SK-N-SH treated with all-trans-retinoic acid at 6 μM for 48 hours (cell line): ENCODE data around the gene GRAMD2A.

Source experiments
- ATAC-seq: fragments of 200-7000 bp; cut with Tn5 transposase; 3 replicates; pipeline ENCODE4 v1.9.1; 2020; ENCODE audit warnings: mild to moderate bottlenecking, moderate library complexity
- ARNTL ChIP-seq: fragments of 450-650 bp; formaldehyde crosslinking; IDR thresholded peaks from 2 replicates; pipeline ENCODE4 v1.5.0; 2020; ENCODE audit warnings: low read depth, mild to moderate bottlenecking, moderate library complexity, borderline replicate concordance
- BACH2 ChIP-seq: fragments of 250-450 bp; sonication (Bioruptor Pico); IDR thresholded peaks from 2 replicates; pipeline ENCODE4 v1.9.0; 2021; ENCODE audit warnings: mild to moderate bottlenecking, borderline replicate concordance
- CSDC2 ChIP-seq: fragments of 250-450 bp; sonication (Bioruptor Pico); IDR thresholded peaks from 2 replicates; pipeline ENCODE4 v1.5.0; 2020; ENCODE audit warnings: mild to moderate bottlenecking, moderate library complexity
- CSRNP3 ChIP-seq: fragments of 250-450 bp; sonication (Bioruptor Pico); IDR thresholded peaks from 2 replicates; pipeline ENCODE4 v1.5.1; 2021; ENCODE audit warnings: mild to moderate bottlenecking, moderate library complexity
- ESRRG ChIP-seq: fragments of 250-450 bp; sonication (Bioruptor Pico); IDR thresholded peaks from 2 replicates; pipeline ENCODE4 v1.6.1; 2021; ENCODE audit warnings: mild to moderate bottlenecking
- GLIS3 ChIP-seq: fragments of 250-450 bp; sonication (Bioruptor Pico); IDR thresholded peaks from 2 replicates; pipeline ENCODE4 v1.5.0; 2020; ENCODE audit warnings: mild to moderate bottlenecking, moderate library complexity
- ISL1 ChIP-seq: fragments of 250-450 bp; sonication (Bioruptor Pico); IDR thresholded peaks from 2 replicates; pipeline ENCODE4 v2.1.2; 2022; ENCODE audit warnings: mild to moderate bottlenecking, moderate library complexity
- OSR1 ChIP-seq: fragments of 250-450 bp; sonication (Bioruptor Pico); IDR thresholded peaks from 2 replicates; pipeline ENCODE4 v1.8.0; 2022; ENCODE audit warnings: moderate library complexity, mild to moderate bottlenecking, inconsistent platforms
- PATZ1 ChIP-seq: fragments of 250-450 bp; sonication (Bioruptor Pico); IDR thresholded peaks from 2 replicates; pipeline ENCODE4 v1.8.0; 2020; ENCODE audit warnings: mild to moderate bottlenecking, moderate library complexity, borderline replicate concordance
- PPARA ChIP-seq: fragments of 250-450 bp; sonication (Bioruptor Pico); IDR thresholded peaks from 2 replicates; pipeline ENCODE4 v1.5.0; 2020; ENCODE audit warnings: mild to moderate bottlenecking, borderline replicate concordance
- RARB ChIP-seq: fragments of 250-450 bp; sonication (Bioruptor Pico); IDR thresholded peaks from 2 replicates; pipeline ENCODE4 v1.8.0; 2021; ENCODE audit warnings: mild to moderate bottlenecking, moderate library complexity
- TCF4 ChIP-seq: fragments of 250-450 bp; sonication (Bioruptor Pico); IDR thresholded peaks from 2 replicates; pipeline ENCODE4 v1.8.0; 2021; ENCODE audit warnings: mild to moderate bottlenecking, moderate library complexity, borderline replicate concordance
- ZC3H10 ChIP-seq: fragments of 250-450 bp; sonication (Bioruptor Pico); IDR thresholded peaks from 2 replicates; pipeline ENCODE4 v1.5.1; 2021; ENCODE audit warnings: mild to moderate bottlenecking, moderate library complexity
- ZFP3 ChIP-seq: fragments of 250-450 bp; sonication (Bioruptor Pico); IDR thresholded peaks from 2 replicates; pipeline ENCODE4 v1.5.0; 2020; ENCODE audit warnings: mild to moderate bottlenecking, moderate library complexity
- ZNF565 ChIP-seq: fragments of 450-650 bp; formaldehyde crosslinking; conservative IDR thresholded peaks from 2 replicates; pipeline ENCODE4 v1.5.0; 2020; ENCODE audit warnings: low read depth, mild to moderate bottlenecking, moderate library complexity
- ZNF70 ChIP-seq: fragments of 450-650 bp; formaldehyde crosslinking; IDR thresholded peaks from 2 replicates; pipeline ENCODE4 v1.5.0; 2020; ENCODE audit warnings: mild to moderate bottlenecking, moderate library complexity
- TF ChIP-seq, protein P1 (sequence below): fragments of 250-450 bp; sonication (Bioruptor Pico); IDR thresholded peaks from 2 replicates; pipeline ENCODE4 v1.5.1; 2020; ENCODE audit warnings: low read depth, mild to moderate bottlenecking, moderate library complexity
- TF ChIP-seq, protein P2 (sequence below): fragments of 250-450 bp; sonication (Bioruptor Pico); IDR thresholded peaks from 2 replicates; pipeline ENCODE4 v1.8.0; 2021; ENCODE audit warnings: low read depth, mild to moderate bottlenecking, moderate library complexity, borderline replicate concordance
- TF ChIP-seq, protein P3 (sequence below): fragments of 250-450 bp; sonication (Bioruptor Pico); IDR thresholded peaks from 2 replicates; pipeline ENCODE4 v1.5.0; 2020; ENCODE audit warnings: mild to moderate bottlenecking, moderate library complexity

The GRAMD2A gene

GRCh38 chr15:72203507-72203837, 5.9 kb upstream of the GRAMD2A start:
- peak; percentile 82 for ATAC-seq
- TF ChIP-seq ARNTL (CRISPR knock-in tag) (no peak), GLIS3 (CRISPR knock-in tag) (no peak), OSR1 (CRISPR knock-in tag) (no peak), PATZ1 (CRISPR knock-in tag) (no peak), RARB (CRISPR knock-in tag) (no peak), ZFP3 (CRISPR knock-in tag) (0 out of 2 replicates have a peak, but pooled peaks have one; percentile 55), ZNF565 (CRISPR knock-in tag) (no peak), ZC3H10 (CRISPR knock-in tag) (no peak), TCF4 (CRISPR knock-in tag) (no peak), CSRNP3 (CRISPR knock-in tag) (no peak), PPARA (no peak), BACH2 (no peak), ESRRG (no peak), CSDC2 (CRISPR knock-in tag) (no peak)
- TF ChIP-seq, protein P1, sequence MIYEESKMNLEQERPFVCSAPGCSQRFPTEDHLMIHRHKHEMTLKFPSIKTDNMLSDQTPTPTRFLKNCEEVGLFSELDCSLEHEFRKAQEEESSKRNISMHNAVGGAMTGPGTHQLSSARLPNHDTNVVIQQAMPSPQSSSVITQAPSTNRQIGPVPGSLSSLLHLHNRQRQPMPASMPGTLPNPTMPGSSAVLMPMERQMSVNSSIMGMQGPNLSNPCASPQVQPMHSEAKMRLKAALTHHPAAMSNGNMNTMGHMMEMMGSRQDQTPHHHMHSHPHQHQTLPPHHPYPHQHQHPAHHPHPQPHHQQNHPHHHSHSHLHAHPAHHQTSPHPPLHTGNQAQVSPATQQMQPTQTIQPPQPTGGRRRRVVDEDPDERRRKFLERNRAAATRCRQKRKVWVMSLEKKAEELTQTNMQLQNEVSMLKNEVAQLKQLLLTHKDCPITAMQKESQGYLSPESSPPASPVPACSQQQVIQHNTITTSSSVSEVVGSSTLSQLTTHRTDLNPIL (CRISPR knock-in tag): no peak
- TF ChIP-seq, protein P2, sequence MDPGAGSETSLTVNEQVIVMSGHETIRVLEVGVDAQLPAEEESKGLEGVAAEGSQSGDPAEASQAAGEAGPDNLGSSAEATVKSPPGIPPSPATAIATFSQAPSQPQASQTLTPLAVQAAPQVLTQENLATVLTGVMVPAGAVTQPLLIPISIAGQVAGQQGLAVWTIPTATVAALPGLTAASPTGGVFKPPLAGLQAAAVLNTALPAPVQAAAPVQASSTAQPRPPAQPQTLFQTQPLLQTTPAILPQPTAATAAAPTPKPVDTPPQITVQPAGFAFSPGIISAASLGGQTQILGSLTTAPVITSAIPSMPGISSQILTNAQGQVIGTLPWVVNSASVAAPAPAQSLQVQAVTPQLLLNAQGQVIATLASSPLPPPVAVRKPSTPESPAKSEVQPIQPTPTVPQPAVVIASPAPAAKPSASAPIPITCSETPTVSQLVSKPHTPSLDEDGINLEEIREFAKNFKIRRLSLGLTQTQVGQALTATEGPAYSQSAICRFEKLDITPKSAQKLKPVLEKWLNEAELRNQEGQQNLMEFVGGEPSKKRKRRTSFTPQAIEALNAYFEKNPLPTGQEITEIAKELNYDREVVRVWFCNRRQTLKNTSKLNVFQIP (CRISPR knock-in tag): no peak
- TF ChIP-seq, protein P3, sequence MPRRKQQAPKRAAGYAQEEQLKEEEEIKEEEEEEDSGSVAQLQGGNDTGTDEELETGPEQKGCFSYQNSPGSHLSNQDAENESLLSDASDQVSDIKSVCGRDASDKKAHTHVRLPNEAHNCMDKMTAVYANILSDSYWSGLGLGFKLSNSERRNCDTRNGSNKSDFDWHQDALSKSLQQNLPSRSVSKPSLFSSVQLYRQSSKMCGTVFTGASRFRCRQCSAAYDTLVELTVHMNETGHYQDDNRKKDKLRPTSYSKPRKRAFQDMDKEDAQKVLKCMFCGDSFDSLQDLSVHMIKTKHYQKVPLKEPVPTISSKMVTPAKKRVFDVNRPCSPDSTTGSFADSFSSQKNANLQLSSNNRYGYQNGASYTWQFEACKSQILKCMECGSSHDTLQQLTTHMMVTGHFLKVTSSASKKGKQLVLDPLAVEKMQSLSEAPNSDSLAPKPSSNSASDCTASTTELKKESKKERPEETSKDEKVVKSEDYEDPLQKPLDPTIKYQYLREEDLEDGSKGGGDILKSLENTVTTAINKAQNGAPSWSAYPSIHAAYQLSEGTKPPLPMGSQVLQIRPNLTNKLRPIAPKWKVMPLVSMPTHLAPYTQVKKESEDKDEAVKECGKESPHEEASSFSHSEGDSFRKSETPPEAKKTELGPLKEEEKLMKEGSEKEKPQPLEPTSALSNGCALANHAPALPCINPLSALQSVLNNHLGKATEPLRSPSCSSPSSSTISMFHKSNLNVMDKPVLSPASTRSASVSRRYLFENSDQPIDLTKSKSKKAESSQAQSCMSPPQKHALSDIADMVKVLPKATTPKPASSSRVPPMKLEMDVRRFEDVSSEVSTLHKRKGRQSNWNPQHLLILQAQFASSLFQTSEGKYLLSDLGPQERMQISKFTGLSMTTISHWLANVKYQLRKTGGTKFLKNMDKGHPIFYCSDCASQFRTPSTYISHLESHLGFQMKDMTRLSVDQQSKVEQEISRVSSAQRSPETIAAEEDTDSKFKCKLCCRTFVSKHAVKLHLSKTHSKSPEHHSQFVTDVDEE (CRISPR knock-in tag): 0 out of 2 replicates have a peak, but pooled peaks have one; percentile 22

GRCh38 chr15:72202801-72203506, 5.4 kb upstream of the GRAMD2A start:
- ATAC-seq: no peak

More at GRCh38 chr15:72202801-72203506, 5.4 kb upstream of the GRAMD2A start:
- TF ChIP-seq, protein P2 (CRISPR knock-in tag): no peak
- TF ChIP-seq ZNF70 (CRISPR knock-in tag) (no peak), OSR1 (CRISPR knock-in tag) (no peak), ARNTL (CRISPR knock-in tag) (no peak), ZNF565 (CRISPR knock-in tag) (no peak), ISL1 (no peak), BACH2 (no peak)
- TF ChIP-seq, protein P1 (CRISPR knock-in tag): no peak
- TF ChIP-seq, protein P3 (CRISPR knock-in tag): no peak
